SK-N-SH (cell line): Measurements from ENCODE around the gene ARHGAP40. TPM values are rescaled to one million over a fixed set of nuclear protein-coding genes. Genes with fewer than 3 reads are reported as not detected.

Source experiments
- CTCF ChIA-PET: fragments of 300-600, 350-600 bp; formaldehyde crosslinking; extraction: SDS; loops from one replicate; lab custom pipeline; 2021; lab: Yijun Ruan, JAX
- POLR2A ChIA-PET: fragments of 350-600 bp; sonication (Branson Sonifier 250); formaldehyde crosslinking; extraction: SDS; loops from one replicate; lab custom pipeline; 2020; ENCODE audit warnings: antibody characterized with exemption, inconsistent platforms; lab: Yijun Ruan, JAX
- DNase-seq: peaks from one replicate; pipeline ENCODE4 v3.0.0; 2012
- H2AFZ ChIP-seq: fragments of 200-600 bp; sonication (generic); 2 replicates; pipeline ENCODE4 v1.8.1; 2016; ENCODE audit warnings: antibody characterized with exemption, mild to moderate bottlenecking, low read depth
- H3F3A ChIP-seq: fragments of 200-600 bp; sonication (generic); replicated peaks from 2 replicates; pipeline ENCODE3; 2016; ENCODE audit warnings: antibody characterized with exemption, mild to moderate bottlenecking; ENCODE audit not compliant: insufficient read depth
- H3K27ac ChIP-seq, 2 experiments: fragments of 200-500 bp in 1 of 2; fragments of 200-600 bp in 1 of 2; sonication (Bioruptor generic) in 1 of 2; sonication (generic), shearing (Covaris generic) in 1 of 2; 2 replicates each; pipeline versions ENCODE4 v1.5.1 to v1.6.1; 2014 to 2016; ENCODE audit warnings: low read depth in 2 of 2, inconsistent platforms in 1 of 2, low read length in 1 of 2, mild to moderate bottlenecking in 1 of 2, mixed read lengths in 1 of 2
- H3K27me3 ChIP-seq: fragments of 200-600 bp; sonication (generic), shearing (Covaris generic); 2 replicates; pipeline ENCODE4 v1.6.1; 2016; ENCODE audit warnings: mixed run types; ENCODE audit not compliant: insufficient read depth
- H3K36me3 ChIP-seq, 2 experiments: fragments of 200-500 bp in 1 of 2; fragments of 200-600 bp in 1 of 2; sonication (Bioruptor generic) in 1 of 2; sonication (generic) in 1 of 2; replicated peaks in 1 of 2; 2 replicates each; pipeline versions ENCODE3 to v1.5.1; 2014 to 2016; ENCODE audit warnings: low read length in 1 of 2, mild to moderate bottlenecking in 1 of 2; ENCODE audit not compliant: insufficient read depth in 2 of 2, control insufficient read depth in 1 of 2
- H3K4me1 ChIP-seq, 2 experiments: fragments of 200-500 bp in 1 of 2; fragments of 200-600 bp in 1 of 2; sonication (Bioruptor generic) in 1 of 2; sonication (generic), shearing (Covaris generic) in 1 of 2; 2 replicates each; pipeline versions ENCODE4 v1.5.1 to v1.6.1; 2014 to 2016; ENCODE audit warnings: low read depth in 1 of 2, low read length in 1 of 2, mixed run types in 1 of 2; ENCODE audit not compliant: insufficient read depth in 2 of 2, control insufficient read depth in 1 of 2
- H3K4me2 ChIP-seq: fragments of 200-600 bp; sonication (generic), shearing (Covaris generic); 2 replicates; pipeline ENCODE4 v1.6.1; 2017; ENCODE audit warnings: mixed run types
- H3K4me3 ChIP-seq, 2 experiments: fragments of 200-500 bp in 1 of 2; fragments of 200-600 bp in 1 of 2; sonication (Bioruptor generic) in 1 of 2; sonication (generic), shearing (Covaris generic) in 1 of 2; 2 replicates each; pipeline versions ENCODE4 v1.5.1 to v1.8.1; 2014 to 2016; ENCODE audit warnings: low read depth in 2 of 2, inconsistent platforms in 1 of 2, low read length in 1 of 2, mild to moderate bottlenecking in 1 of 2, mixed read lengths in 1 of 2, moderate library complexity in 1 of 2
- H3K79me2 ChIP-seq: fragments of 200-600 bp; sonication (generic); 2 replicates; pipeline ENCODE4 v1.8.1; 2017; ENCODE audit warnings: mild to moderate bottlenecking; ENCODE audit not compliant: insufficient read depth
- H3K9ac ChIP-seq: fragments of 200-600 bp; sonication (generic); 2 replicates; pipeline ENCODE4 v1.6.1; 2017; ENCODE audit warnings: mixed run types
- H3K9me2 ChIP-seq: fragments of 200-600 bp; sonication (generic); 2 replicates; pipeline ENCODE4 v1.6.1; 2017; ENCODE audit warnings: mixed run types
- H3K9me3 ChIP-seq: fragments of 200-600 bp; sonication (generic); 2 replicates; pipeline ENCODE4 v1.6.1; 2017; ENCODE audit warnings: mixed run types, mild to moderate bottlenecking, moderate library complexity
- H4K20me1 ChIP-seq: fragments of 200-600 bp; sonication (generic); 2 replicates; pipeline ENCODE4 v1.6.1; 2017; ENCODE audit warnings: mild to moderate bottlenecking, mixed run types; ENCODE audit not compliant: insufficient read depth
- CHD2 ChIP-seq: fragments of 150-350 bp; IDR thresholded peaks from 2 replicates; pipeline ENCODE4 v1.6.1; 2018; ENCODE audit warnings: low read length; ENCODE audit not compliant: partially characterized antibody
- CTCF ChIP-seq: fragments of 200-600 bp; sonication (generic); IDR thresholded peaks from 2 replicates; pipeline ENCODE4 v1.6.1; 2017; ENCODE audit warnings: antibody characterized with exemption, mild to moderate bottlenecking, moderate library complexity
- EZH2phosphoT487 ChIP-seq: fragments of 200-600 bp; sonication (generic); IDR thresholded peaks from 2 replicates; pipeline ENCODE4 v1.6.1; 2017; ENCODE audit warnings: low read depth, mixed run types, mild to moderate bottlenecking, antibody characterized with exemption, moderate library complexity, borderline replicate concordance
- FOSL2 ChIP-seq: IDR thresholded peaks from 2 replicates; pipeline ENCODE4 v1.4.0; 2012; ENCODE audit warnings: low read depth, mild to moderate bottlenecking, moderate library complexity, borderline replicate concordance
- FOXJ3 ChIP-seq: sonication (generic); formaldehyde crosslinking; IDR thresholded peaks from 2 replicates; pipeline ENCODE4 v1.5.1; 2020; ENCODE audit warnings: mild to moderate bottlenecking, missing genetic modification reagents
- FOXM1 ChIP-seq: IDR thresholded peaks from 2 replicates; pipeline ENCODE4 v1.4.0; 2012; ENCODE audit warnings: low read depth, mild to moderate bottlenecking
- GABPA ChIP-seq: IDR thresholded peaks from 2 replicates; pipeline ENCODE4 v1.4.0; 2012; ENCODE audit warnings: low read depth, mild to moderate bottlenecking
- IRF3 ChIP-seq: fragments of 150-350 bp; IDR thresholded peaks from 2 replicates; pipeline ENCODE4 v1.6.1; 2016; ENCODE audit warnings: mild to moderate bottlenecking, low read depth, low read length
- JUND ChIP-seq: IDR thresholded peaks from 2 replicates; pipeline ENCODE4 v1.4.0; 2012
- PBX3 ChIP-seq: IDR thresholded peaks from 2 replicates; pipeline ENCODE4; 2012
- POLR2AphosphoS5 ChIP-seq: IDR thresholded peaks from 2 replicates; pipeline ENCODE4 v1.6.1; 2012; ENCODE audit warnings: low read depth, low read length
- RCOR1 ChIP-seq: fragments of 150-350 bp; IDR thresholded peaks from 2 replicates; pipeline ENCODE4 v1.6.1; 2017; ENCODE audit warnings: antibody characterized with exemption, low read length
- TCF12 ChIP-seq: IDR thresholded peaks from 2 replicates; pipeline ENCODE4 v1.4.0; 2012
- TEAD4 ChIP-seq: IDR thresholded peaks from 2 replicates; pipeline ENCODE4 v1.4.0; 2012; ENCODE audit warnings: mild to moderate bottlenecking, borderline replicate concordance; ENCODE audit not compliant: insufficient read depth
- YY1 ChIP-seq: IDR thresholded peaks from 2 replicates; pipeline ENCODE4 v1.4.0; 2012; ENCODE audit warnings: low read depth, mild to moderate bottlenecking
- WGBS: methylation state at CpG from one replicate; pipeline ENCODE4 v1.1.6; 2017; ENCODE audit warnings: low lambda C conversion rate; 5-methylcytosine and 5-hydroxymethylcytosine counted together
- polyA plus RNA-seq, 3 experiments: library from polyadenylated mRNA; depleted of rRNA; stranded (reverse); fragments of >200 nt; gene quantifications; 2 replicates each; pipeline ENCODE4 v1.2.3, GENCODE V29; 2012

Gene ARHGAP40
- polyA plus RNA-seq, 1 of the 3 experiments (the other 2 are of a cell fraction) = 0.02 TPM

DNA sequence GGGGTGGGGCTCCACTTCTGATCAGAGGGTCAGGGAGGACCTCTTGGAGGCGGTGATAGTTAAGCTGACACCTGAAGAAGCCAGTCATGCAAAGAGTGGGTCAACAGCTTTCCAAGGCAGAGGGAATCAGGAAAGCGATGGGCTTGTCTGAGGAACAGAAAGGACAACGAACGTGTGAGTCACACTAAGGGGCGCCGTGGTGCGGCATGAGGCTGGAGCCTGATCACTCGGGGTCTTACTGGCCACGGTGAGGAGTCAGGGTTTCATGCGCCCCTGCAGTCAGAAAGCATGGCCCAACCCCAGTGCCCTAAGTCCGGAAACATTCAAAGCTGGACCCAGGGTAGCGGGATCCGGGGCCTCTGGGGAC is 72.1 kb downstream of the ARHGAP40 start:
- POLR2A ChIA-PET = interaction anchor here (0.8 to 1.8 kb wide), 4 partner anchors 13 to 289 kb away, joined by 3 to 6 read pairs (median 4); partner anchors contain the start of genes DHX35 and SLC32A1
- H3K79me2 ChIP-seq = no peaks in the 10 kb centered on the region
- peaks cover 0 to 15% of the 10 kb centered on the region in 2 experiments; a peak in 1 of 4 replicates for H3K4me1 ChIP-seq
- TF ChIP-seq RCOR1 = no peak
- no peak for TF ChIP-seq CTCF
- TF ChIP-seq POLR2AphosphoS5 = no peak
- TF ChIP-seq EZH2phosphoT487 = no peak
- TF ChIP-seq FOXM1 = no peak
- no peak for TF ChIP-seq TCF12
- no peak for TF ChIP-seq TEAD4
- no peak for TF ChIP-seq FOSL2
- no peak for TF ChIP-seq FOXJ3 (CRISPR knock-in tag)
- TF ChIP-seq IRF3 = no peak
- no peak for TF ChIP-seq GABPA
- TF ChIP-seq PBX3 = no peak
- TF ChIP-seq YY1 = no peak
- no peak for TF ChIP-seq JUND
- no peak for TF ChIP-seq CHD2
- peak overlapping the region; percentile 97 for H3K4me2 ChIP-seq
- no peaks in the 10 kb centered on the region for H4K20me1 ChIP-seq
- H3K9me2 ChIP-seq = no peaks in the 10 kb centered on the region
- no peaks in the 10 kb centered on the region for H3K9me3 ChIP-seq
- H3K9ac ChIP-seq = peak overlapping the region; percentile 55
- no peaks in the 10 kb centered on the region for H3F3A ChIP-seq
- 19% methylated on average over 13 of the region's 13 CpGs for WGBS
- peak overlapping the region; percentile 59 to 76 for H3K4me3 ChIP-seq
- H2AFZ ChIP-seq = peak overlapping the region; percentile 97
- peak; percentile 61 for DNase-seq
- H3K27me3 ChIP-seq = no peaks in the 10 kb centered on the region
- CTCF ChIA-PET = interaction anchor here (1.1 to 5.2 kb wide), 9 partner anchors 14 to 252 kb away, joined by 3 to 21 read pairs (median 5); partner anchors contain the start of genes FAM83D and SLC32A1
- peak overlapping the region in 1 of 2 experiments; percentile 50; a peak in 1 of 4 replicates for H3K27ac ChIP-seq
- H3K36me3 ChIP-seq = no peaks in the 10 kb centered on the region
